NCI-H187 (cell line): Measurements from ENCODE around the gene ASIC2.
"Not testable (repeated sequence)": the region's sequence is repeated elsewhere in the genome, so short reads cannot be mapped to it uniquely, and the experiment has no call there.

Experiments used
- DNase-seq, 2 experiments: peaks; one replicate each; lab custom pipeline; 2025; lab: John Stamatoyannopoulos, UW

ASIC2 gene

GRCh38 chr17:33023790-33024189 is 269.3 kb downstream of the ASIC2 start:
- no peak for DNase-seq

- DNase-seq, result no peak
Measured at GRCh38 chr17:33021731-33022408, 271.2 kb downstream of the ASIC2 start.

DNA sequence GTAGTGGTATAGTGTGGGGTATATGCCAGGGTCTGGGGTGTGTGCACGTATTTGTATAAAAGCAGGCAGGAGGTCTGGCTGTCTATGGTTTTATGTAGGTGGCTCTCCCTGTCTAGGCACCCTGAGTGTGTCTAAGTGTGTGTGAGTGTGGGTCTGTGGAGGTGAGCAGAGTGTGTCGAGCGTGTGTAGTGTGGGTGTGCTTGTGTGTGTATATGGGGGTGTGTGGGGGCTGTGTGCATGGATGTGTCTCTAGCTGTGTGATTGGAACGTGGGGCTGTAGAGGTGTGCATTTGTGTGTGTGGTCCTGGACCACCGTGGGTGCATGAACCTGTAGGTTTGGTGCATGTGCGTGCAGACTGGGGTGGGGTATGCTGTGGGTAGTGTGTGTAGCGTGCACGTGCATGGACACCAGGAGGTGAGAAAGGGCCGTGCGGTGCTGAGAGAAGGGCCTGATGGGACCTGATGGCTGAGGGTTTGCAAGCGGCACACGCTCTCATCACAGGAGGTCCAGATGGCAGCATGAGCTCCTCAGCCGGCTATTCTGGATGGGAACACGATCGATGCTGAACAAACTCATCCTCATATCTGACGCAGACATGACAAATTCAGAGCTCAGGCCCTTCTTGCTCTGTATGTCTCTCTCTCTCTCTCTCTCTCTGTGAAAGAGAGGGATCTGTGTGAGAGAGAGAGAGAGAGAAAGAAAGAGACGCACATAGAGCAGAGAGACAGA is 273.8 kb downstream of the ASIC2 start:
- DNase-seq, result no peak

- DNase-seq, result no peak
Measured at GRCh38 chr17:33017366-33017765, 275.7 kb downstream of the ASIC2 start.

DNA sequence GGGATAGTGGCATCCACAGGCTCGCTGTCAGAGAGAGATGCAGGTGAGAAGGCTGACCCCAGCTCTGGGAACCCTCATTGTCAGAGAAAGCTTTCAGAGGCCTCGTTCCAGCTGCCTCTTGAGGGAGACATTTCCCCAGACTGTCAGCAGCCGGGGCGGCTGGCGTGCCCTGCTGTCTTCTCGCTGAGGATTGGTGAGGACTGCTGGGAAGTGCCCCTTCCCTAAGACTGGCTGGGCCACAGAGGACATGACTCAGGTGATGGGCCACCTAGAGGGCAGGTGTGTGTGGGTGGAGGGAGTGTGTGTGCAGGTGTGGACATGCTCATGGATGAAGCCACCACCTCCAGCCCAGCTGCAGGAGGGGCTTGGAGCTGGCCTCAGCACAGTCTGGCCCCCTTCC is 276.2 kb downstream of the ASIC2 start:
- no peak for DNase-seq

DNA sequence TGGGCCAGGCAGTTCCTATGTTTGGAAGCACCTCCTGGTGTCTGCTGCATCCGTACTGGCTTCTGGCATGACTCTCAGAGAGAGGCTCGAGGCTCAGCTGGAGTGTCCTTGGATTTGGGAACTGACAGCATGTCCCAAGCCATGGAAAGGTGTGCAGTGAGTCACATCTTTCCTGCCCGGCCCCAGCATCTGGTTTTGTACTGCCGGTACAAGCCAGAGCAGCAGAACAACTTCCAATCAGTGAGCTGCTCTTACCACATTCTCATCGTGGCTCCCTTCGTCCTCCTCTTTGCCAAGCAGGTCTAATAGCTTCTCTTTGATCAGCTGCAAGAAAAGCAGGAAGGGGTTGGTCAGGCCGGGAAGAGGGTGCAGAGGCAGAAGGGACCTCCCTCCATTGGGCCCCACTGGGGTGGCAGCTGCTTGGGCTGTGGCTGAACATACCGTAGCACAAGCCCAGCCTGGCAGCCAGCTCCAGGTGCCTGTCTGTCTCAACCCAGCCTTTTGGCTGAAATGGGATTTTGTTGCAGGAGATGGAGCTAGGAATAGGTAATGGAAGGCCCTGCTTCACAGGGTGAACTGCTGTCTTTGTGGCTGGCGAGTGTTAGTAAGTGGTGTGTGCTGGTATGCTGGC is 277.3 kb downstream of the ASIC2 start:
- DNase-seq, result no peak

DNA sequence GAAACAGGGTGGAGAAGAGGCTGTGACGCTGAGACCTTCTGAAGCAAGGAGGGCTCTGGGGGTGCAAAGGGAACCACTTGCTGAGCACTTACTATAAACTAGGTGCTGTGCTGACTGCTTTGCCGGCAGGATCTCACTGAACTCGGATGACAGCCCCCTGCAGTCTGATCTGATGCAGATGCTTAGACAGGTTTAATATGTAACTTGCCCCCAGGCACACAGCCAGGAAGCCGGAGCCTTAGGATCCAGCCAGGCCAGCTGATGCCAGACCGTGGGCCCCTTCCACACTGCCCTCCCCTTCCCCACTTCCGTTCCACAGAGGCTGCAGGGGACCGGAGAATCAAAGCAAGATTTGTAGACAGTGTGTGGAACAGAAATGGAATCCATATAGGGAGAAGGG is 278.3 kb downstream of the ASIC2 start:
- no peak for DNase-seq

GRCh38 chr17:33013596-33014375 is 279.3 kb downstream of the ASIC2 start:
- no peak for DNase-seq

DNA sequence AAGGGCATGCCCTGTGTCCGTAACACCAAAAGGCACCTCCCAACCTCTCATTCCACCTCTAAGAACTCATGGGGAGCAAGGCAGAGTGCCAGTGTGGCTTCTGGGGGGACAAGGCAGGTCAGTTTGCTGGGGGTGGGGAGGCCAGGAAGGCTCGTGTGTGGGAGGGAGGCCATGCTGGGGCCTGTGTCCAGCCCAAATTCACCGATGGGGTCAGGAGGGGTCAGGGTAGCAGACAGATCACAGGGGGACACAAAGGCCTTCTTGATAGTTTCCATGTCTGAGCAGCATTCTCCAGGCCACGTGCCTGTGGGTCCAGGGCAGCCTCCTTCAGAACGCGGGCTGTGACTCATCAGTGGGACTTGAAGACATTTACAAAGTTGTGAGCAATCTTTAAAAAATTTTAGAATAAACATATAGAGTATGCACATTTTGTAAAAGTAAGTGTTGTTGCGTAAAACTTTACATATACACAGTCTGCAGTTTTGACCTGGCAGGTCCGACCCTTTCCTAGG is 280.5 kb downstream of the ASIC2 start:
- DNase-seq, result no peak

DNA sequence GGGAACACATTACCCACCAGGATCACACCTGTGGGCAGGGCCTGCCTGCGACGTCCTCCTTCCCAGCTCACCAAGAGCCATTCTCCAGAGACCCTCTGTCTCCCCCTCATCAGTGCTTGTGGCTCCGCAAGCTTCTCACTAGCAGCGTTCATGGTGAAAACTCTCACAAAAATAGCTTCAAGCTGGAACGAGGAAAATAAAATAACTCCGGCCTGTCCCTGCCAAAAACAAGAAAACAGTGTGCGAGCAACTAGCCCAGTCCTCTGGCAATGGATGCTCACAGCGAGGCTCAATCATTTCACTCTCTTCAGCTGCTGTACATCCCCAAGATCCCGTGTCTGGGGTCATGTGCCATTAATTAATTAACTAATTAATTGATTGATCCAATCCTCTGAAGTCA is 283.5 kb downstream of the ASIC2 start:
- DNase-seq, result no peak

DNA sequence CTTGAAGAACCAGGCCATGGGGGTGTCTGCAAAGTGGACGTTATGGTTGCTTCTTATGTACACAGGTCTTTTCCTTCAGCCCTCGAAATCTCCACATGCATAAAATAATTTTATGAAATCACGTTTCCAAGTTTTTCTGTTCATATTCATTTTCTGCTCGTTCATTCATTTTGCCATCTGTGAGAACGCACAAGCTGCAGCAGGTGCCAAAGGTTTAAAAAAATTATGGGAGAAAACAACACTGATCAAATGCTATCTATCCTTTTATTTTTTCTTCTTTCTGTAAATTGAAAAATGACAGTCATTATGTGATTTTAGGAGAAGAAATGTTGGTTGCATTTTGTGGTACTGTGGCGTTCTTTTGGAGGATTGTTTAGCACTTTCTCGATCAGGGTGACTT is 285.9 kb downstream of the ASIC2 start:
- no peak for DNase-seq

DNA sequence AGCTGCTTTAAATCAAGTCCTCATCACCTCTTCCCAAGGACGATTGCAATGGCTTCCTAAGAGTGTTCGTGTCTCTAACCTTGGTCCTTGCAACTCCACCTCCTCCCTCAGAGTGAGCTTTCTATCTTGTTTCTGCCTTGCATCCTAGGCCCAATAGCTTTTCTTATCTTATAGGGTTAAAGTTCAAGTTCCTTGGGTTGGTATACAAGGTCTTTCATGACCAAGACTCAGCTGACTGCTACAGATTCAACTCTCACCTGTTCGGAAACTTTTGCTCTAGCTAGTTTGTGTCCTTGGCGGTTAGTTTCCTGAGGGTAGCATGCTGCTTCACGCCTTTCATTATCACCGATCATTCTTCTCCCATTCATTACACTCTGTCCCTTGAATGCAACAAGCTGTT is 290.8 kb downstream of the ASIC2 start:
- no peak for DNase-seq

DNA sequence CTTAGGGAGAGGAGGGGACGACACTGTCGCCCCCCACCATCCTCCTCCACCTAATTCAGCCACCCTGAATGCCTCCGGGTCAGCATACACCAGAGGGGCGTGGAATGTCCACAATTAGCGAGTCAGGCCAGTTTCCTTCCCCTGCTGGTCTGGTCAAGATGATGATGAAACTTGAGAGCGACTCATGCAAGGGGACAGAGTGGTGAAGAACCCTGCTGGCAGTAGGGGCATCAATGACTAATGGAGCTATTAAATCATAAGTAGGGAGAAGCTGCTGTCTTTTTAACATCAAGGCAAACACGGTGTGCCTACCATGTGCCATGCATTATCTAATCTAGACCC is 294.2 kb downstream of the ASIC2 start:
- DNase-seq, result no peak

- DNase-seq, result peak; percentile 34 to 45
Measured at GRCh38 chr17:32998111-32998886, 294.8 kb downstream of the ASIC2 start.

DNA sequence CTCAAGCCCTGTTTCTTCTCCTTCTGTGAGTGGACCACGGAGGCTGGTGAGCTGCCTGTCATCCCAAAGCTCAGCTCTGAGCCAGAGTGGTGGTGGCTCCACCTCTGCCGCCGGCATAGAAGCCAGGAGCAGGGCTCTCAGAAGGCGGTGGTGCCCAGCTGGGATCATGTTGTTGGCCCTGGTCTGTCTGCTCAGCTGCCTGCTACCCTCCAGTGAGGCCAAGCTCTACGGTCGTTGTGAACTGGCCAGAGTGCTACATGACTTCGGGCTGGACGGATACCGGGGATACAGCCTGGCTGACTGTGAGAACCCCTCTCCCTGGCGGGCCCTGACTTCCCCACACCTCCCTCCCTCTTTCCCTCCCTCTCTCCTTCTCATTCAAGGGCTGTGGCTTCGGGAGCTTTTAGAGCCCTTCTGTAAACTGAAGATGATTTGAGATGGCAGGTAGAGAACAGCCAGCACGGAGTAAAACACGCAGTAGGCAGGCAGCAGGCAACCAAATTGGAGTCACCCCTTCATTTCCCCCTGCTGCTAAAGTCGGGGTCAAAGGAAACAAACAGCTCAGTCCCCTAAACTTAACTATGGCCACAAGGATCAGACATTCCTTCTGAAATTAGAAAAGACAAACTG is 297.6 kb downstream of the ASIC2 start:
- DNase-seq, result no peak

DNA sequence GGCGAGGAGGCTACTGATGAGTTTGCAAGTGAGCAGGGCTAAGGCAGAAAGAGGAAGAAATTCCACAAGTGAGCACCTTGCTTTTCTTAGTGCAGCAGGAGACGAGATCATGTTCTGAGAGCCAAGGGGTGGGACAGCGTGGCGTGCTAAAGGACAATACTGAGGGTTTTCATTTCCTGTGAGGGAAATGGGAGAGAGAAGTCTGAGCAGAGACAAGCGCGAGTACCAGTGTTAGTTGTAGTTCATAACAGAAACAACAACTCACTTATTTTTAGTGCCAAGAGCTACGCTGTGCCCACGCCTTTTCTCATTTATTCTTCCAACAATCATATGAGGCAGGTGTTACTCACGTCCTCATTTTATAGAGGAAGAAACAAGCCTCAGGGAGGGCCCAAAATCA is 299.1 kb downstream of the ASIC2 start:
- DNase-seq, result no peak

GRCh38 chr17:32992321-32993033 is 300.6 kb downstream of the ASIC2 start:
- DNase-seq, result no peak

DNA sequence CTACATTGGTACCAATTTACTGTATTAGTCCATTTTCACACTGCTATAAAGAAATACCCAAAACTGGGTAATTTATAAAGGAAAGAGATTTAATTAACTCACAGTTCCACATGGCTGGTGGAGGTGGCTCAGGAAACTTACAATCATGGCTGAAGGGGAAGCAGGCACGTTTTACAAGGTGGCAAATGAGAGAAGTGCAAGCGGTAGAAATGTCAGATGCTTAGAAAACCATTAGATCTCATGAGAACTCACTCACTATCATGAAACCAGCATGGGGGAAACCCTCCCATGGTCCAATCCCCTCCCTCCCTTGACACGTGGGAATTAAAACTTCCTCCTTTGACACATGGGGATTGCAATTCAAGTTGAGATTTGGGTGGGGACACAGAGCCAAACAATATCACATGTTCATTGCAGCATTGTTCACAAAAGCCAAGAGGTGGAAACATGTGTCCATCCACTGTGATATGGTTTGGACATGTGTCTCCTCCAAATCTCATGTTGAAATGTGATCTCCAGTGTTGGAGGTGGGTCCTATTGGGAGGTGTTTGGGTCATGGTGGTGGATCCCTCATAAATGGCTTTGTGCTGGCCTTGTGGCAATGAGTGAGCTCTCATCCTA is 304.5 kb downstream of the ASIC2 start:
- no peak for DNase-seq

- DNase-seq, result not testable (repeated sequence)
Measured at GRCh38 chr17:32987868-32988267, 305.2 kb downstream of the ASIC2 start.

- not testable (repeated sequence) for DNase-seq
Measured at GRCh38 chr17:32987453-32987805, 305.7 kb downstream of the ASIC2 start.
